ENCODE data around the gene PTBP1.

DNA sequence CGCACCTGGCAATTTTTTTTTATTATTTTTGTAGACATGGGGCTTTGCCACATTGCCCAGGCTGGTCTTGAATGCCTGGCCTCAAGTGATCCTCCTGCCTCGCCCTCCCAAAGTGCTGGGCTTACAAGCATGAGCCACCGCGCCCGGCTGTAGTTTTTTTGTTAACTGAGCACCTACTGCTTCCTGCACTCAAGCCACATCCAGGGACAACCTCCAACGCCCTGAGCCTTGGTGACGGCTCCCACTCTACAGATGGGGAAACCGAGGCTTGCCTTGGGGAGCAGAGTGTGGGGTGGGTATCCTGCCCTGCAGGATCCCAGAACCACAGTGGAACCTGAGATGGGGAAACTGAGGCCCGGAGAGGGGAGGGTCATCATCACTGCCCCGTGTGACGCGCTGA lies 57.9 kb downstream of the PTBP1 start:
- TF ChIP-seq CTCF (conservative IDR thresholded peaks at IDR 0.05): no peak
- TF ChIP-seq ZFX (IDR thresholded peaks at IDR 0.05): no peak

Measured in C4-2B (cell line).